HG03571 (cell line): ENCODE results near the gene ELP4.

Experiments
- ATAC-seq: cut with Tn5 transposase; IDR thresholded peaks from one replicate; pipeline ENCODE4 v1.9.1; 2021; ENCODE audit not compliant: unreplicated experiment

Gene ELP4

GRCh38 chr11:31819621-31820437 is 310.3 kb downstream of the ELP4 start:
- no peak for ATAC-seq

GRCh38 chr11:31820438-31820818 is 310.9 kb downstream of the ELP4 start:
- no peak for ATAC-seq

DNA sequence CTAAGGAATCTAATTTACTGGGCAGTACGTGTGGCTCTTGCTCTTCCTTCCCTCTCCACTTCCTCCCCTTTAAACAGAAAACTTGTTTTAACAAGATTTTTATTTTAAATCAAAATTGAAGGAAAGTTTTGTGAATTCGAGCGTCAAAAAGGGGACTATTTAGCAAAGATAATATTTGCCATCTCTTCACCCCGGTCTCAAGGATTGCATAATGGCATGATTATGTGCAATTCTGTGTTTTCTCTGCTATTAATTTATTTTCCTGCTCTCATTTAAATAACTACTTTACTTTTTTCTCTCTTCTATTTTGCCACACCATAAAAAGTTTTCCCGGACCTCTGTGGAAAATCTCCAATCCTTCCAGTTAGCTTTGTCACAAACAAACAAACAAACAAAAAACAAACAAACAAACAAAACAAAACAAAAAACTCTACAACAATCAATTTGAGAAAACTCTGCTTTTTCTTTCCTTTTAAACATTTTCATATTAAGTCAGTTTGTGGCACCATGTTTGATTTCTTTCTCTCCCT is 311.7 kb downstream of the ELP4 start:
- ATAC-seq, result no peak

GRCh38 chr11:31821766-31822165 is 312.2 kb downstream of the ELP4 start:
- ATAC-seq, result no peak

DNA sequence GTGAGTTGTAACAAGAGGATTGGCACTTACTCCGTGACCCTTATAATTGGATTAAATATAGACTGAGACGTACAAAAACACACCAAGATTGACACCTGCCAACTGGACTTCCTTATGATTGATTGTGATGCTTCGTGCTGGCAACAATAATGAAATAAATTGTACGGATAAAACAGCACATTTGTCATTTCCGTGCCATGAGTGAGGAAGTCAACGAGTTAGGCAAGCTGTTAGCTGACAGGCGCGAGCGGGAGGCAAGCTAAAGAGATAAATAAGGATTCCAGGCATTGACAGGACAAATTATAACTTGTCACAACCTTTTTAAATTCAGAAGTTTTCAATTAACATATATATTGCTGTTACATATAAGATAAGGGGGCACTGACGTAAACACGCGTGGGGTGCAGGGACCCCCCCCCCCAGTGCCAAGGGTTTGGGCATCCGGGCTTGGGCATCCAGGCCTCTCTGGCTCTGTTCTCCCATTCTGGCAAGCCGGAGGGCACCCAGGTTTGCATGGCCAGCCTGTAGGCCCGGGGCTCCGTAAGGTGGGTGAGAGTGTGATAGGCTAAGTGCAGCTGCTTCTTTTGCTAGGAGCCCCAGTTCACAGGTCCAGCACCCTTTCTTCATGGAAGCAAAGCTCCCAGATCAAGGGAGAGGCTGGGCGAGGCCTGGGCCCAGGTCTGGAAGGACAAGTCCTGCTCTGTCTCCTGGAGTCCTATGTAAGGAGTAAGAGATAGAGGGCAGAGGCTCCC is 312.8 kb downstream of the ELP4 start:
- no peak for ATAC-seq

DNA sequence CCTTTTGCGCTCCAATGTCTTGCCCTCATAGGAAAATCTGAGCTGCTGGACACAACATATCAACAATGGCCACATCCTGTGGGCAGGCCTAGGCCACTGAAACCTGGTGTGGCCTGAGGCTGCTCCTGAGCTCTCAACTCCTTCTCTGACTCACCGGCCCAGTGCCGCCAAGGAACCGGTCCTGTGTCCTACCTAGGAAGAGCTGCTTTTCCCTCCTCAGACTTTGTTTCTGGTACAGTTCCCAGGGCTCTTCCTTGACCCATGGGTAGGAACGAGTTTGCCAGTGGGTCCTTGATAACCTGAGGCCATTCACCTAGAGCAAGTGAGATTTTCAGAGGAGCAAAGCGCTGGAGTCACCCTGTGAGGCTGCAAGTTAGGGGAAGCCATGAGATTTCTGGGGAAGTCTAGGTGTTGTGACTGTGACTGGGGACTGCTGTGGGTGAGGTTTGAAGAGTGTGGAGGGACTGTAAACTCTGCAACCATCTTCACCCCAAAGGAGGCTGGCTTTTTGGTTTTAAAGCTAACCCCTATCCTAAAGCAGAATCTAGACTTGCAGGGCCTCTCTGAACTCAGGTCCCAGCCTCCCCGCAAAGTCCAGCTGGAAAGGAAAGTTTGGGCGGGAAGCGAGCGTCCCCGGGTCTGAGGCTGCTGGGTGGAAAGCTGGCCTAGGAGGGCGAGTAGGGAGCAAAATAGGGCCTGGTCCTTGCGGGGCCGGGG is 313.5 kb downstream of the ELP4 start:
- no peak for ATAC-seq

DNA sequence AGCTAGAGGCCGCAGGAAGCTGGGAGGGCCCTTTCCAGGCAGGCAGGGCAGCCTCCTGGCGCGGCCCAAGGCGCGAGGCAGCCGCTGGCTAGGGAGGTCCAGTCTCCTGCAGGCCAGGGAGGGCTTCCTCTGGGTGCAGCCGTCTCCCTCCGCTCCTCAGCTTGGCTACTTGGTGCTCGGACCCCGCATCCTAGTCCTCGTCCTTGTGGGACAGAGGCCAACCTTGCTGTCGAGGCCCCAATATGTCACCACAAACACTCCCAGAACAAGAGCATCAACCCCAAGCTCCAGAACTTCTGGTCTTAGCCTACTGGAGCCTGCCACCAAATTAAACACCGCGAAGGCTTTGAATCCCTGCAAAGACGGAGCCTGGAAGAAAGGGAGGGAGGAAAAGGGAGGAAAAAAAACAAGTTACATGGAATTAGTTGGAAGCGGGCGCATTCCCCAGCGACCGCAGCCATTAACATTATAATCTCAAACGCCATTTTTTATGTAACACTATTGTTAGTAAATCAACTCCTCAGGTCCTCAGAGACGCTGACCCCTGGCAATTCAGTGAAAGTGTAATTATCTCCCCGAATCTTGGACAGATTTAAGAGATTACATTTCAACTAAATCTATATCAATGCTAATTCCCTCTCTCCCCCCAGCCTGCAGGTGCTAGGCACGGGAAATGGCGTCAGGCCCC is 314.2 kb downstream of the ELP4 start:
- ATAC-seq, result no peak

- ATAC-seq, result no peak
Observed at GRCh38 chr11:31824332-31824878, 314.8 kb downstream of the ELP4 start.

DNA sequence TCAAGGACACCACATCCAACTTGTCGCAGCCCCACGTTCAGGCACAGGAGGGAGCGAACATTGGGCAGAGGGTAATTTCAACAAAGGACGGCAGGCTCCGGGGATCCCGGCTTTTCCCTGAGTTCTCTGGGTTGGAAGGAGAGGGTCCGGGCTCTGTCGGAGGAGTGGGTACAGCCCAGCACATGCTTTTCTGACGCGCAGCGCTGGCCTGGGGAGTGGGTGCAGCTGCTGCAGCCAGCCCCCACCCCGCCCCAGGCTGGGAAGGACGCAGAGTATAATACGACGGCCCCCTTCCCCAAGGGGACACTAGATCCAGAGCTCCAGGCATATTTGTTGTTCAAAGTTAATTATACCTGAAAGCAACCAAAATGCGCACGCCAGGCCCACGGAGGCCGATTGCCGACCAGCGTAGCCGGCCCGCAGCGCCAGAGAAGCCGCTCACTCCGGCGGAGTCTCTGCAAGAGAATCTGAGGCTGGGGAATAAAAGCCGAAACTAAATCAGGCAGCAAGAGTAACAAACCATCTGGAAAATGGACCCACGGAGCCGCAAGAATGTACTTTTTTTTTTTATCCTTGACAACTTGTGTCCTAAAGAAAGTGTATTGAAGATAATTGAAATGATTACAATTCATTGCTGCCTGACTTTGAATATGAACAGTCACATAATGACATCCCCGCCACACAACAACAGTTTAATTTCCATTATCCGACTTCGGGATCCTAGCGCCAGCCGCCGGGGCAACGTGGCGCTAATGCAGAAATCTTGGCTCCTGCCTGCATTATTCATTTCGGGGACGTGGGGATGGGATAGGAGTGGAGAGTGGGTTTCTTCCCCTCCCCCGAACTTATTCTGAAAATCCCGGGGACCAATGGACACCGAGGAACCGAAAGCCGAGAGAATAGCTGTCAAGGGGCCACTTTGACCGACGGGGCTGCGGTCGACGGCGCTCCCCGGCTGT is 315.6 kb downstream of the ELP4 start:
- ATAC-seq, result no peak

GRCh38 chr11:31825838-31826484 is 316.4 kb downstream of the ELP4 start:
- ATAC-seq, result no peak

DNA sequence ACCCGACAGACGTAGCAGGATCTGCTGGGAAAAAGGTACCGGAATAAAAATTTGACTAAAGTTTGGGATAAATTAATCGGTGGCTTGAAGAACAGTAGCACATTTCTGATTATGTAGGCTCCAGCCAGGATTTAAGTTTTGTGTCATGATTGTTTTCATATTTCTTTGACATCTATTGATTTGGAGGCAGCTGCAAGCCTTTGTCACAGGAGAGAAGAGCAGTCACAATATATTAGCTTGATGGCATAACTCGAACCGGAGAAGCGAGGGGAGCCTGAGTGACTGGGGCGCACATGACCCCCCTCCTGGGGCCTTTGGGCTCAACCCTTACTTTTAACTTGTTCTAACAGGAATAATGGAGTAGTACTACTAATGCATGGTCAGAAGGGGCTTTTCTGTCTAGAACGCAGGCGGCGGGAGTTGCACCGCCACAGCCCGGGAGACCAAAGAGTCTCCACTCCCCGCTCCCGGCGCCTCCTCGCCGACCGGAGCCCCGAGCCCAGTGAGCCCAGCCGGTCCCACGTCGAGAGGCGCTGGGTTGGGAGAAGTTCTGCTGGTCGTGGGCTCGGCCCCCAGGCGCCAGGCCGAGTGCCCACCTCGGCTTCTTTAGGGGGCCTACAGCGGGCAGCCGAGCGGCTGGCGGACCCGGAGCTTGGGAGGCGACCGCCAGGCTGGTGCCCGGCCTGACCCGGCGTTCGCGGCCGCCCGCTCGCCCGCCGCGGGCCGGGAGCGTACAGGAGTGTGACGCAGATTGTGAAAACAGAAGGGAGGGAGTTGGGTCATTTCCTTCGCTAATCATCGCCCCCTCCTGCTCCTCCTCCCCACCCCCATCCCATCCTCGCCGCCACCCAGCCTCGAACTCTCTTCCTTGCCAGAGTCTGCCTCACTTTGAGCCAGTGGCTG is 317.2 kb downstream of the ELP4 start:
- no peak for ATAC-seq

GRCh38 chr11:31827455-31828206 is 318.1 kb downstream of the ELP4 start:
- no peak for ATAC-seq

- no peak for ATAC-seq
Observed at GRCh38 chr11:31828217-31828616, 318.6 kb downstream of the ELP4 start.

DNA sequence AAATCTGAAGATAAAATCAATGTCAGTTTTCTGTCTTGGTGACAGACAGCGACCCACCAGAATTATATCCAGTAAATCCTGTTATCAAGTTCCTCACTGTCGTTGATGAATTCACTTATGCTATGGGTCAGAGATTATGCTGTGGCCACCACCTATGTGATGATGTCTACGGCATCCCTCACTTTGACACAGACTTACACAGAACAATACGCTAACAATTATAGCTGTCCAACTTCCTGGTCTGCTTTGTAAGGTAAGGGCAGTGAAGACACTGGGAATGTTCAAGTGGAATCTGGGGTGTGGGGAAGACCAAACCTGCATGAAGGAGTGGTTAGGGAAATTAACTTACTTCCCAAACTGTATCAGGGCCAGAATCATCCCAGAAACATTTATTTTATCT is 320.8 kb downstream of the ELP4 start:
- ATAC-seq, result no peak

- ATAC-seq, result no peak
Observed at GRCh38 chr11:31834237-31834636, 324.7 kb downstream of the ELP4 start.
